GM19455 (cell line): ENCODE measurements around the gene OLFML2A.

ENCODE experiments used
- ATAC-seq: cut with Tn5 transposase; IDR thresholded peaks from one replicate; pipeline ENCODE4 v1.9.1; 2021; ENCODE audit not compliant: unreplicated experiment

Gene OLFML2A

GRCh38 chr9:124794902-124795491, 18.1 kb downstream of the OLFML2A start:
- no peak for ATAC-seq

GRCh38 chr9:124795881-124796431, 19.0 kb downstream of the OLFML2A start:
- ATAC-seq, result no peak

- ATAC-seq, result no peak
These were observed 20.6 kb downstream of the OLFML2A start for GRCh38 chr9:124797343-124798103.

- no peak for ATAC-seq
These were observed 22.5 kb downstream of the OLFML2A start for GRCh38 chr9:124799274-124800006.

- no peak for ATAC-seq
These were observed 23.6 kb downstream of the OLFML2A start for GRCh38 chr9:124800306-124801259.

GRCh38 chr9:124801356-124801755, 24.4 kb downstream of the OLFML2A start:
- no peak for ATAC-seq

GRCh38 chr9:124802426-124802825, 25.5 kb downstream of the OLFML2A start:
- ATAC-seq, result no peak

GRCh38 chr9:124803911-124804310, 27.0 kb downstream of the OLFML2A start:
- no peak for ATAC-seq

- ATAC-seq, result no peak
These were observed 28.3 kb downstream of the OLFML2A start for GRCh38 chr9:124805186-124805585.

- ATAC-seq, result no peak
These were observed 31.5 kb downstream of the OLFML2A start for GRCh38 chr9:124808246-124808956.

GRCh38 chr9:124809211-124809610, 32.3 kb downstream of the OLFML2A start:
- ATAC-seq, result no peak

GRCh38 chr9:124809741-124810500, 33.0 kb downstream of the OLFML2A start:
- ATAC-seq, result no peak

- no peak for ATAC-seq
These were observed 33.9 kb downstream of the OLFML2A start for GRCh38 chr9:124810663-124811355.

GRCh38 chr9:124812441-124812876, 35.5 kb downstream of the OLFML2A start:
- ATAC-seq, result no peak

- no peak for ATAC-seq
These were observed 36.1 kb downstream of the OLFML2A start for GRCh38 chr9:124813041-124813440.

- no peak for ATAC-seq
These were observed 36.7 kb downstream of the OLFML2A start for GRCh38 chr9:124813501-124814163.

GRCh38 chr9:124814164-124814535, 37.2 kb downstream of the OLFML2A start:
- ATAC-seq, result no peak

GRCh38 chr9:124815601-124816000, 38.7 kb downstream of the OLFML2A start:
- no peak for ATAC-seq
